Activated CD4-positive, alpha-beta T cell treated with anti-CD3 and anti-CD28 coated beads, Interleukin-2, amount 10 ng/mL, durations not matched to agents 7 days and 5 days (primary cell): ENCODE data around the gene CNGA4. TPM values are rescaled to one million over a fixed set of nuclear protein-coding genes. Genes with fewer than 3 reads are reported as not detected.

Experiments used
- CTCF ChIA-PET: fragments of 350-600 bp; sonication (Branson Sonifier 250); formaldehyde crosslinking; loops from one replicate; lab custom pipeline; 2021; ENCODE audit warnings: antibody characterized with exemption; lab: Charles Lee
- POLR2A ChIA-PET: fragments of 350-600 bp; sonication (Branson Sonifier 250); formaldehyde crosslinking; loops from one replicate; lab custom pipeline; 2021; ENCODE audit warnings: antibody characterized with exemption; lab: Charles Lee
- DNase-seq: peaks from one replicate; pipeline ENCODE4 v3.0.0-alpha.2; 2020
- H3K27ac Mint-ChIP-seq: one replicate; pipeline ENCODE4 v1.8.0; 2021; ENCODE audit warnings: mild to moderate bottlenecking, moderate library complexity, mixed read lengths
- H3K27me3 Mint-ChIP-seq: one replicate; pipeline ENCODE4 v1.8.0; 2021; ENCODE audit warnings: mixed read lengths
- H3K36me3 Mint-ChIP-seq: one replicate; pipeline ENCODE4 v1.8.0; 2021; ENCODE audit warnings: low read depth, mixed read lengths
- H3K4me1 Mint-ChIP-seq: one replicate; pipeline ENCODE4 v1.8.0; 2021; ENCODE audit warnings: mixed read lengths
- H3K4me3 Mint-ChIP-seq: one replicate; pipeline ENCODE4 v1.8.0; 2021; ENCODE audit warnings: mild to moderate bottlenecking, moderate library complexity, mixed read lengths
- H3K9me3 Mint-ChIP-seq: one replicate; pipeline ENCODE4 v1.8.0; 2021; ENCODE audit warnings: mixed read lengths
- total RNA-seq, 2 experiments: library from RNA; stranded (reverse); gene quantifications; one replicate each; pipeline ENCODE4 v1.2.3, GENCODE V29; 2021

Gene CNGA4
- total RNA-seq, 2 experiments from 2014 or later, result 0.17 TPM; not detected in 1

DNA sequence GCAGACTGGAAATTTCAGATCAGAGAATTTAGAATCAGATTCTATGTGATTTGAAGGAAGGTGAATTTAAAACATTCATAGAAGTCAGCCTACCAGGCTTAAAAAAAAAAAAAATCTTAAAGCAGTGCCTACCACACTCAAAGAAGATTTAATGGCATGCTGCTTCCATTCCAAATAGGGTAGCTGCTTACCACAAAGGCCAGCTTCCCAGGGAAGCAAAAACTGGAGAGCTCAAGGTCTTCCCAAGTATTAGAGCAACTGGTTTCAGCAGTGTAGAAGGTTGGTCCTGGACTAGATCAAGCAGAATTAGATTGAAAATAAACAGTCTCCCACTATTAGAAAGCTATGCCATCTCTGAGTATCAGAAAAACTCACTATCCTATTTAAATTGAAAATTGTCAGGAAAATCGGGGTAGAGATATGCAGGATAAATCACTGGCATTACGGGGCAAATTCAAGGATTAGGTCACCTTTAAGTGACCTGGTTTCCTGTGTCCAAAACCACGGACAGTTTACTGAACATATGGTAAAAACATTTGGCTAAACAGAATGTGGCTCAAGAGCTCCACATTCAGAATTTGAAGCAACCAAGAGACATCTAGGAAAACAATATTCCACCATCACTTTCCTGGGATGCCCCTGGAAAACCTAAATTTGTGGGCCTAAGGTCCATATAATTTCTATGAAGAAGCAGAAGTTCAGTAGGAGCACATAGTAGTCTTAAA, 32.3 kb upstream of the CNGA4 start:
- peaks cover 16% of the 10 kb centered on the region for H3K36me3 Mint-ChIP-seq
- H3K4me1 Mint-ChIP-seq, result peaks cover 24% of the 10 kb centered on the region
- no peak for DNase-seq
- no peak overlapping the region for H3K4me3 Mint-ChIP-seq
- no peak overlapping the region for H3K27ac Mint-ChIP-seq
- no peaks in the 10 kb centered on the region for H3K9me3 Mint-ChIP-seq
- ChIA-PET POLR2A (no interaction called here), CTCF (interaction anchor here (0.7 to 1.3 kb wide), 2 partner anchors 10 to 12 kb away, joined by 3 read pairs; no protein-coding TSS in a partner anchor)
- no peaks in the 10 kb centered on the region for H3K27me3 Mint-ChIP-seq

- Mint-ChIP-seq H3K4me1 (no peaks in the 10 kb centered on the region), H3K9me3 (no peaks in the 10 kb centered on the region), H3K27me3 (no peaks in the 10 kb centered on the region), H3K36me3 (peaks cover 8% of the 10 kb centered on the region), H3K4me3 (no peak overlapping the region), H3K27ac (no peak overlapping the region)
- DNase-seq, result no peak
- CTCF ChIA-PET, result no interaction called here
- POLR2A ChIA-PET, result no interaction called here
These were observed 29.1 kb upstream of the CNGA4 start for GRCh38 chr11:6209801-6210200.

DNA sequence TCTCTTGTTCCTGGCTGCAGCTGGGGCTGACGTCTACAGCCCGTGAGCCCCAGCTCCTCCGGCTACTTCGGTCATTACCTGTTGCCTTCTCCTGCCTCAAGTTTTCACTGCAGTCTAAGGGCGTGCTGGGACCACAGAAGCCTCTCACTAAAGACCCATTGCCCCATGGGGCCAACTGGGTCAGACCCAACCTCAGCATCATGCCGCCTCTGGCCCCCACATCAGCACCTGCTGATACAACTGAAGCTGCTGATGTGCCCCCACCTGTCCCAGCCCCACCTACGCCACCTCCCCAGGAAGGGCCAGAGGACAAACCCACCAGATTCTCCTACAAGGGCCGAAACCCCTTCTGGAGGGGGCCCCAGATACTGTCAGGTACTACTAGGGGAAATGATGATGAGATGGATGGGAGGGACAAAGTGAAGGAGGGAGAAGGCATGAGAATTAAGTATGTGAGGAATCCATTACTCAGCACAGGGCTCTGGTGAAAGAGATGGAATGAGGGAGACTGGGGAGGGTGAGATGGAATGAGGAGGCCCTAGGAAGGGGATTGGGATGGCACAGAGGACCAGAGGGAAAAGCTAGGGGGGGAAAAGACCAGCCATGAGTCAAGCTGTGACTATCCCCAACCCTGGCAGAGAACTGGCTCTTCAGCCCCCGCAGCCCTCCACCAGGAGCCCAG, 28.5 kb upstream of the CNGA4 start:
- CTCF ChIA-PET, result no interaction called here
- no peaks in the 10 kb centered on the region for H3K4me1 Mint-ChIP-seq

DNA sequence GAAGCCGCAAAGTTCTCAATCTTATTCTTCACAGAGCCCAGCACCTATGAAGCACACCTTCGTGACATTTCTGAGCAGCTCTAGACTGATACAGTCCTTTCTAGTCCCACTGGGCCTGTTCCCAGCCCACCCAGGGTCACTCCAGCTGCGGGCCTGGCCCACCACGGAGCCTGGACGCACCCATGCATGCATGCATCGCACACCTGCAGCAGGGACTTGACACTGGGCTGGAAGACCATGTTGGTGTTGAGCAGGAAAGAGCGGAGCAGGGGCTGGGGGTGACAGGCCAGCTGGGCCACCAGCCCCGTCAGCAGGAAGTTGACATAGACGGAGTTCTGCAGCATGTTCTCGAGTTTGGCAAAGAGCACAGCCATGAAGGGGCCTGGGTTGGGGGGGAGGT, 24.4 kb upstream of the CNGA4 start:
- POLR2A ChIA-PET, result no interaction called here
- H3K27me3 Mint-ChIP-seq, result no peaks in the 10 kb centered on the region
- no peaks in the 10 kb centered on the region for H3K9me3 Mint-ChIP-seq
- H3K4me3 Mint-ChIP-seq, result no peak overlapping the region
- no peak for DNase-seq
- no peak overlapping the region for H3K27ac Mint-ChIP-seq
- CTCF ChIA-PET, result interaction anchor here (2.4 to 3.2 kb wide), 2 partner anchors 10 to 13 kb away, joined by 13 to 15 read pairs; partner anchors contain the start of gene C11orf42
- H3K4me1 Mint-ChIP-seq, result peaks cover 7% of the 10 kb centered on the region
- H3K36me3 Mint-ChIP-seq, result peaks cover 13% of the 10 kb centered on the region

More for the DNA sequence above, 28.5 kb upstream of the CNGA4 start:
- POLR2A ChIA-PET, result no interaction called here
- no peak for DNase-seq
- no peaks in the 10 kb centered on the region for H3K9me3 Mint-ChIP-seq
- H3K4me3 Mint-ChIP-seq, result no peak overlapping the region
- no peak overlapping the region for H3K27ac Mint-ChIP-seq
- peaks cover 8% of the 10 kb centered on the region for H3K36me3 Mint-ChIP-seq
- H3K27me3 Mint-ChIP-seq, result no peaks in the 10 kb centered on the region

DNA sequence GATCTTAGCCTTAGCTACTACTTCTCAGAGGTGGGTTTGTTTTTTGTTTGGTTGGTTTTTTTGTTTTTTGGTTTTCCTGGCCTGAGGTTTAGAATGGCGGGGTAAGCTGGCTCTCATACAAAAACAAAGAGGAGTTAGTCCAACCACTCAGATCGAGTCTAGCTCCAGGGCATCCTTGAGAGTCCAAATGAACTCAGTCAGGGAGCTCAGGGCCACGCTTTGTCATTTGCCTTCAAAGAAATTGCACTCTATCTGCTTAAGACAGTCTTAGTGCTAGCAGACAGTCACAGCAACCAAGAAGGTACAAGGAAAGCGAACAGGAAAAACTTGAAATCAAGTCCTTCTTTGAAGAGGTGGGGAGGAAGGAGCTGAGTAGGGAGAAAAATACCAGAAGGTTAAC, 22.4 kb upstream of the CNGA4 start:
- no peak for DNase-seq
- Mint-ChIP-seq H3K27ac (no peak overlapping the region), H3K4me1 (peaks cover 16% of the 10 kb centered on the region), H3K36me3 (peaks cover 16% of the 10 kb centered on the region), H3K4me3 (no peak overlapping the region), H3K27me3 (no peaks in the 10 kb centered on the region), H3K9me3 (no peaks in the 10 kb centered on the region)
- ChIA-PET POLR2A (no interaction called here), CTCF (interaction anchor here (0.7 to 3.2 kb wide), 4 partner anchors 11 to 137 kb away, joined by 3 to 15 read pairs (median 4); partner anchors contain the start of gene C11orf42)

DNA sequence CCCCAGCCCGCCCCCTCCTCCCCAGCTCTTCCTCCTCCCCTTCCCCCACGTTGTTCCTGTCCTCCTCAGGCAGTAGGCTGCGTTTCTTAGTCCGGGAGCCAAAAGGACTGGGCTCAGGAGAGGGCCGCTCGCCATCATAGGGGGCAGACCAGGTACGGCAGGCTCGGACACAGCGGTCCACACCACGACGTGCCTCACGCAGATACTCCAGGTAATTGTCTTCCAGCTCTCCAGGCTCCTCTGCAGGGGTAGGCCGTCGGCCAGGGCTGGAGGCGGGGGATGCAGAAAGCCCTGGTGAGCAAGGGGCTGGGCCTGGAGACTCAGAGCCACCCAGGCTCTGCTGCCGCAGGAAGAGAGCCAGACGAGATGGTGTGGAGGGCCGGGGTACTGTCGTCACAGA, 21.2 kb upstream of the CNGA4 start:
- Mint-ChIP-seq H3K9me3 (no peaks in the 10 kb centered on the region), H3K4me3 (no peak overlapping the region), H3K4me1 (peaks cover 16% of the 10 kb centered on the region), H3K36me3 (peaks cover 23% of the 10 kb centered on the region), H3K27me3 (no peaks in the 10 kb centered on the region), H3K27ac (no peak overlapping the region)
- ChIA-PET POLR2A (no interaction called here), CTCF (interaction anchor here (0.5 to 3.2 kb wide), 3 partner anchors 10 to 1302 kb away, joined by 3 to 15 read pairs (median 3); partner anchors contain the start of gene FHIP1B)
- DNase-seq, result no peak

- Mint-ChIP-seq H3K4me1 (peaks cover 16% of the 10 kb centered on the region), H3K27me3 (no peaks in the 10 kb centered on the region), H3K4me3 (no peak overlapping the region), H3K27ac (no peak overlapping the region), H3K36me3 (peaks cover 31% of the 10 kb centered on the region), H3K9me3 (no peaks in the 10 kb centered on the region)
- DNase-seq, result no peak
- ChIA-PET POLR2A (no interaction called here), CTCF (interaction anchor here (0.9 kb wide), 1 partner anchor 18 kb away, joined by 3 read pairs; no protein-coding TSS in a partner anchor)
These were observed 19.5 kb upstream of the CNGA4 start for GRCh38 chr11:6219359-6219758.

GRCh38 chr11:6223854-6224253, 15.0 kb upstream of the CNGA4 start:
- CTCF ChIA-PET, result interaction anchor here (1.9 kb wide), 1 partner anchor 28 kb away, joined by 5 read pairs; no protein-coding TSS in a partner anchor

GRCh38 chr11:6224421-6224820, 14.5 kb upstream of the CNGA4 start:
- no peaks in the 10 kb centered on the region for H3K9me3 Mint-ChIP-seq
- H3K36me3 Mint-ChIP-seq, result peaks cover 23% of the 10 kb centered on the region
- CTCF ChIA-PET, result interaction anchor here (1.9 kb wide), 1 partner anchor 27 kb away, joined by 5 read pairs; no protein-coding TSS in a partner anchor
- no peak overlapping the region for H3K27ac Mint-ChIP-seq
- H3K27me3 Mint-ChIP-seq, result no peaks in the 10 kb centered on the region
- no peak overlapping the region for H3K4me3 Mint-ChIP-seq
- peaks cover 23% of the 10 kb centered on the region for H3K4me1 Mint-ChIP-seq
- POLR2A ChIA-PET, result interaction anchor here (0.6 kb wide), 1 partner anchor 486 kb away, joined by 4 read pairs; no protein-coding TSS in a partner anchor
- no peak for DNase-seq

More at GRCh38 chr11:6223854-6224253, 15.0 kb upstream of the CNGA4 start:
- H3K36me3 Mint-ChIP-seq, result peaks cover 24% of the 10 kb centered on the region
- H3K4me1 Mint-ChIP-seq, result peaks cover 22% of the 10 kb centered on the region
- H3K27ac Mint-ChIP-seq, result no peak overlapping the region
- POLR2A ChIA-PET, result no interaction called here
- H3K27me3 Mint-ChIP-seq, result no peaks in the 10 kb centered on the region
- DNase-seq, result no peak
- no peaks in the 10 kb centered on the region for H3K9me3 Mint-ChIP-seq
- no peak overlapping the region for H3K4me3 Mint-ChIP-seq

- POLR2A ChIA-PET, result interaction anchor here (0.6 kb wide), 1 partner anchor 485 kb away, joined by 4 read pairs; no protein-coding TSS in a partner anchor
- Mint-ChIP-seq H3K27me3 (no peaks in the 10 kb centered on the region), H3K36me3 (peaks cover 25% of the 10 kb centered on the region), H3K4me1 (peaks cover 23% of the 10 kb centered on the region), H3K4me3 (no peak overlapping the region), H3K9me3 (no peaks in the 10 kb centered on the region), H3K27ac (no peak overlapping the region)
- CTCF ChIA-PET, result interaction anchor here (1.9 kb wide), 1 partner anchor 27 kb away, joined by 5 read pairs; no protein-coding TSS in a partner anchor
- no peak for DNase-seq
These were observed 13.9 kb upstream of the CNGA4 start for GRCh38 chr11:6225024-6225423.

GRCh38 chr11:6225896-6226295, 13.0 kb upstream of the CNGA4 start:
- CTCF ChIA-PET, result interaction anchor here (1.1 to 3.9 kb wide), 3 partner anchors 9 to 28 kb away, joined by 3 to 15 read pairs (median 3); no protein-coding TSS in a partner anchor
- POLR2A ChIA-PET, result no interaction called here
- H3K27me3 Mint-ChIP-seq, result no peaks in the 10 kb centered on the region

GRCh38 chr11:6228520-6228919, 10.4 kb upstream of the CNGA4 start:
- CTCF ChIA-PET, result interaction anchor here (0.8 to 3.9 kb wide), 3 partner anchors 12 to 24 kb away, joined by 5 to 15 read pairs (median 10); no protein-coding TSS in a partner anchor

More at GRCh38 chr11:6225896-6226295, 13.0 kb upstream of the CNGA4 start:
- H3K4me1 Mint-ChIP-seq, result peaks cover 28% of the 10 kb centered on the region
- no peak overlapping the region for H3K4me3 Mint-ChIP-seq
- peaks cover 25% of the 10 kb centered on the region for H3K36me3 Mint-ChIP-seq
- H3K27ac Mint-ChIP-seq, result no peak overlapping the region
- no peaks in the 10 kb centered on the region for H3K9me3 Mint-ChIP-seq
- DNase-seq, result no peak

More at GRCh38 chr11:6228520-6228919, 10.4 kb upstream of the CNGA4 start:
- no peaks in the 10 kb centered on the region for H3K27me3 Mint-ChIP-seq
- H3K4me3 Mint-ChIP-seq, result no peak overlapping the region
- no peak for DNase-seq
- H3K36me3 Mint-ChIP-seq, result peaks cover 11% of the 10 kb centered on the region
- POLR2A ChIA-PET, result no interaction called here
- H3K9me3 Mint-ChIP-seq, result no peaks in the 10 kb centered on the region
- H3K27ac Mint-ChIP-seq, result no peak overlapping the region
- peaks cover 39% of the 10 kb centered on the region for H3K4me1 Mint-ChIP-seq
